ENCODE data around the gene CFAP298. TPM values are rescaled to one million over a fixed set of nuclear protein-coding genes. Genes with fewer than 3 reads are reported as not detected.
"Not testable (repeated sequence)": the region's sequence is repeated elsewhere in the genome, so short reads cannot be mapped to it uniquely, and the experiment has no call there.

Gene CFAP298, protein sequence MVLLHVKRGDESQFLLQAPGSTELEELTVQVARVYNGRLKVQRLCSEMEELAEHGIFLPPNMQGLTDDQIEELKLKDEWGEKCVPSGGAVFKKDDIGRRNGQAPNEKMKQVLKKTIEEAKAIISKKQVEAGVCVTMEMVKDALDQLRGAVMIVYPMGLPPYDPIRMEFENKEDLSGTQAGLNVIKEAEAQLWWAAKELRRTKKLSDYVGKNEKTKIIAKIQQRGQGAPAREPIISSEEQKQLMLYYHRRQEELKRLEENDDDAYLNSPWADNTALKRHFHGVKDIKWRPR
- 10 to 100 TPM; 21.1 to 22.4 TPM for total RNA-seq

DNA sequence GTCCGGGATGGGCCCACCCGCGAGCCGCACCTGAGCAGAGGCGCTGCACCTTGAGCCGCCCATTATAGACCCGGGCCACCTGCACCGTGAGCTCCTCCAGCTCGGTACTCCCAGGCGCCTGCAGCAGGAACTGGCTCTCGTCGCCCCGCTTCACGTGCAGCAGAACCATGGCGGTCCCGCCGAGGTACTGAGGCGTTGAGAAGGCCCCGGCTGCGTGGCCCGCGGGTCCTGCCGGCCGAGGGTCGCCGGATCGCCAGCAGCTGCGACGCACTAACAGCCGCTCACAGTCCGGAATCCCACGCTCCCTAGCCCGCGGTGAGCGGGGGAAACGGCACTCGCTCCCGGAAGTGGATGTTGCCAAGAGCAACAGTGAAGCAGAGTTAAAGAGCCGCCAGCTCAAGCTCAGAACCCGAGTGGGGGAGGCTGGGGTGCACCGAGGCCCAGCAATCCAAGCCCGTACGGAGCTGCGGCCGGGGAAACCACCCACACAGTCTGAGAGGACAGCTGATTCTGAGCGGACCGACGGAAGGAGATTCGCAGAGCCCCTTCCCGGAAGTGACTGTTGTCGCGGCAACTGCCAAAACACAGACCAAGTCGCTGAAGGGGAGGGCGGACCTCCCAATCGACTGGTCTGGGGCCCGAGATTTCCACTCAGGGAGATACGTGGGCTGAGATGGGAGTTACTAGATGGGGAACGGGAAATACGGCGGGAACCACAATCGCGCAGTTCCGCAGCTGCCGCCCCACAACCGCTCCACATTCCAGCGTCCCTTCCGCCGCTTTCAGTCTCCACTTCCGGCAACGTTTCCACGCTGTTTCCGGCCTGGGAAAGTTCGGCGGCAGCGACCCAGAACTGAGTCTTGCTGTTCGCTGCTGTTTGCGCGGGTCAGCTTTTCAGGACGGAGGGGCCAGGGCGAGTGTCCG lies at the start of gene CFAP298:
Gene CFAP298, minus strand, starts transcription at position 303 of the 924 bp plus-strand sequence. Its CDS starts 134 bp downstream, at position 169.
- H3K9me3 Mint-ChIP-seq = no peaks in the 10 kb centered on the region
- peaks cover 1 to 10% of the 10 kb centered on the region in 2 donors for H3K36me3 Mint-ChIP-seq (ENCODE audit: insufficient read depth in 2 of 2)
- H3K4me1 Mint-ChIP-seq (ENCODE audit: low read depth) = peaks cover 13% of the 10 kb centered on the region
- peak within 1 kb of the TSS; percentile 89 for H3K27ac Mint-ChIP-seq
- no peaks in the 10 kb centered on the region for H3K27me3 Mint-ChIP-seq (ENCODE audit: low read depth)
- H3K4me3 Mint-ChIP-seq = peak within 1 kb of the TSS; percentile 94 to 99
- ATAC-seq (replicated peaks in 1 of 2) (peak; percentile 96 to 97), DNase-seq (peak; percentile 88 to 91)

DNA sequence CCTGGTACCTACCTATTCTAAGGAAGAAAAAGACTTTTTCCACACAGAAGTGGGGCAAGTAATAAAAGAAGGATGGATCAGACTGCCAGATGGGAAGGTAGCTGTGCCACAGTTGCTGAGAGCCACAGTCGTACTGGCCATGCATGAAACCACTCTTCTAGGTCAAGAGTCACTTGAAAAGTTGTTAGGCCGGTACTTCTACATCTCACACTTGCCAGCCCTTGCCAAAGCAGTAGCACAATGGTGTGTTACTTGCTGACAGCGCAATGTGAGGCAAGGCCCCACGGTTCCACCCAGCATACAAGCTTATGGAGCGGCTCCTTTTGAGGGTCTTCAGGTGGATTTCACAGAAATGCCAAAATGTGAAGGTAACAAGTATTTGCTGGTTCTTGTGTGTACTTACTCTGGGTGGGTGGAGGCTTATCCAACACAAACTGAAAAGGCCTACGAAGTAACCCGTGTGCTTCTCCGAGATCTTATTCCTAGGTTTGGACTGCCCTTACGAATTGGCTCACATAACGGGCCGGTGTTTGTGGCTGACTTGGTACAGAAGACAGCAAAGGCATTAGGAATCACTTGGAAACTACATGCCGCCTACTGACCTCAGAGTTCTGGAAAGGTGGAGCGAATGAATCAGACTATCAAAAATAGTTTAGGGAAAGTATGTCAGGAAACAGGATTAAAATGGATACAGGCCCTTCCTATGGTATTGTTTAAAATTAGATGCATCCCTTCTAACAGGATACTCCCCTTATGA lies 49.0 kb upstream of the CFAP298 start:
- H3K4me3 Mint-ChIP-seq; H3K27me3 Mint-ChIP-seq (ENCODE audit: low read depth); H3K27ac Mint-ChIP-seq; H3K9me3 Mint-ChIP-seq; ATAC-seq (replicated peaks in 1 of 2); H3K4me1 Mint-ChIP-seq (ENCODE audit: low read depth); DNase-seq: not testable (repeated sequence)
- peaks cover 24 to 27% of the 10 kb centered on the region in 2 donors for H3K36me3 Mint-ChIP-seq (ENCODE audit: insufficient read depth in 2 of 2)

DNA sequence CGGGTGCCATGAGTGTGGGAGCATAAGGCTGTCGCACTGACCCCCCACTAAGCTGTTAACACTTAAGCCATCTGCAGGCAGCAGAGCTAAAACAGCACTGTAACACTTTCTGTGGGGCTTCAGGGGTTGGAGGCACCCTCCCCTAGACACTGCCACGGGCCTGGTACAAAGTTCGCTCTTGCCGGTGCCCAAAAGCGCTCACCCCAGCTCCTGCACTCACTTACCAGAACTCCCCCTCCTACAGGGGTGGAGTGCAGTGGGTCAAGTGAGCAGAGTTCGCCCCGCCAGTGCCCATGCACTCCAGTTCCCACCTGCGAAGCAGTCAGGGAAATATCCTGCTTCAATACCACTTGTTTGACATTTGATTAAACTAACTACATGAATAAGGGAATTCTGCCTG lies 46.3 kb upstream of the CFAP298 start:
- H3K4me1 Mint-ChIP-seq (ENCODE audit: low read depth) = no peaks in the 10 kb centered on the region
- no peaks in the 10 kb centered on the region for H3K27me3 Mint-ChIP-seq (ENCODE audit: low read depth)
- no peak overlapping the region for H3K4me3 Mint-ChIP-seq
- H3K36me3 Mint-ChIP-seq (ENCODE audit: insufficient read depth in 2 of 2) = peaks cover 5 to 8% of the 10 kb centered on the region in 2 donors
- ATAC-seq (replicated peaks in 1 of 2) (no peak), DNase-seq (no peak)
- peak overlapping the region; percentile 68 for H3K27ac Mint-ChIP-seq
- H3K9me3 Mint-ChIP-seq = no peaks in the 10 kb centered on the region

DNA sequence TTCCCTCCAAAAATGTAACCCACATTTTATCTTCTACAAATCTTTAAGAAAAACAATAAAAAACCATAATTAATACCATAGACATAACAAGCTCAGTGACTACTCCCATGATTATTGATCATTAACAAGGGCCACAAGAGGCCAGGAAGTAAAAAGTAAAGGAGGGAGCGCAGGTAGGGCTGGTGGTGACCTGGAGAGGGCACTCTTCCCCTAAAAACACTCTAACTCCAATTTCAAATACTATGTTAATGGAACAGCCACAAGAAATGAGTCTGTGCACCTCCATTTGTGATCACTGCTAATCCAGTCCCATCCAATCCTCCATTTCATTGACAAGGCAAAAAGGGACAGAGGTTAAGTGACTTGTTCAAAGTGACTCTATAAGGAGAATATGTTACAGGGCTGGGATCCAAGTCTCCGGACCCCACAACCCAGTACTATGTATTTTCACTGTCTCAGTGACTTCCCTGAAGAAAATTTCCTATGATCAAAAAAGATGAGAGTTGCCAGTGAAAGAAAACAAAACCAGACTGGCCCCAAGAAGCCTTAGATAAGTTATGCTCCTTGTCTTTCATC lies 41.2 kb upstream of the CFAP298 start:
- H3K27me3 Mint-ChIP-seq (ENCODE audit: low read depth) = no peaks in the 10 kb centered on the region
- H3K4me3 Mint-ChIP-seq = no peak overlapping the region
- ATAC-seq (replicated peaks in 1 of 2) = peak; percentile 53 to 58
- H3K4me1 Mint-ChIP-seq (ENCODE audit: low read depth) = no peaks in the 10 kb centered on the region
- no peaks in the 10 kb centered on the region for H3K9me3 Mint-ChIP-seq
- H3K36me3 Mint-ChIP-seq (ENCODE audit: insufficient read depth in 2 of 2) = peaks cover 0 to 5% of the 10 kb centered on the region in 2 donors
- peak; percentile 5 to 29 for DNase-seq
- H3K27ac Mint-ChIP-seq = peak overlapping the region; percentile 42

DNA sequence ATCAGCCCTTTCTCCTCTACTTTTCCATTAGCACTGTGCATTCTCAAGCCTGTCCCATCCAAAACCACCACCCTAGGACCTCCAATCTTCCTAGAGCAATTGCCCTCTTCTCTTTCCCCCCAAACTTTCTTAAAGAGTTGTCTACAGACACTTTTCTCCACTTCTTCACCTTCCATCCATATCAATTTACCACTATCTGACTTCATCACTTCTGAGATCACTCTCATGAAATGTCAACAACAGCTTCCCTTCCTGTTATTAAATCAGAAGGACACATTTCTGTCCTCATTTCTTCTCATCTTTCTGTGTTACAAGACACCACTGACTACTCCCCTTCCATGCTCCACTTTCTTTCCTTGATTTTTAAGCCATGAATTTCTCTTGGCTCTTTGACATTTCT lies 36.0 kb upstream of the CFAP298 start:
- H3K4me1 Mint-ChIP-seq (ENCODE audit: low read depth) = no peaks in the 10 kb centered on the region
- no peaks in the 10 kb centered on the region for H3K27me3 Mint-ChIP-seq (ENCODE audit: low read depth)
- DNase-seq (no peak), ATAC-seq (replicated peaks in 1 of 2) (no peak)
- no peaks in the 10 kb centered on the region for H3K9me3 Mint-ChIP-seq
- H3K27ac Mint-ChIP-seq = no peak overlapping the region
- H3K36me3 Mint-ChIP-seq (ENCODE audit: insufficient read depth in 2 of 2) = peaks cover 0 to 3% of the 10 kb centered on the region in 2 donors
- no peak overlapping the region for H3K4me3 Mint-ChIP-seq

DNA sequence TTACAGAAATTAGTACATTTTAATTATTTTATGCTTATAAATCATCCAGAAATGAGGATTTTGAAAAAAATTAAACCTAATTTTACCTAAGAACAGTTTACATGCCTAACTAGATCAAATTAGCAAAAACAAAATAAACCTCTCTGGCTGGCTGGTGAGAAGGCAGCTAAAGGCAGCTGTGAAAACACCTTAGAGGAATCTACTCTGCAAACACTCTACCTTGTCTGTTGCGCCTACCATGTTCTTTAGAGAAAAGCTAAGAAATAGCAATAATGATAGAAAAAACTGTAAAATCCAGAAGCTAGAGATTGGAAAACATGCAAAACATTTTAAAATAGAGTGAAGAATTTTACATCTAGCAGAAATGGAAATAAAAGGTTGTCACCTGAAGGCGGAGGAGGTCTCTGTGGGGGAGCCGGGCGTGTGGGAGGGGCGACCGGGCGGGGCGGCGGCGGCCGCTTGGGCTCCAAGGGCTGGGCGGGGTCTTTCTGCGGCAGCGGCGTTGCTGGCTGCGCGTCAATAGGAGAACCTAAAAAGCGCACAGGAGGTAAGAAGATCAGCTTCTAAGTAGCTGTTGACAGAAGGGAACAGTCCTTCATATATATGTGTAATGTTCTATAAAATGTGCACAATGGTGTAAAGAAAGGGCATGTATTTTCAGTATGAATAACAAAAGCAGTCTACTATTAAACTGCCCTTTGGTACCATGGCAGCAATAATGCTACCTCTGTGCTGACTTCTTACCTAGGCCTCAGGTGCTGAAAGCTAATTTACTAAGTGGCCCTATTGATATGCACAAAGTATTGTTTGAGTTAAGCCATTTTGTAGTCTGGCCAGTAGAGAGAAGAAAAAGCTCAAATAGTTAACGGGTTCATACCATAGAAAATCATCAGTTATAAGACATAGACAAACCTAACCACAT lies 33.3 kb upstream of the CFAP298 start:
- peaks cover 0 to 6% of the 10 kb centered on the region in 2 donors for H3K36me3 Mint-ChIP-seq (ENCODE audit: insufficient read depth in 2 of 2)
- H3K9me3 Mint-ChIP-seq = no peaks in the 10 kb centered on the region
- no peaks in the 10 kb centered on the region for H3K4me1 Mint-ChIP-seq (ENCODE audit: low read depth)
- H3K27ac Mint-ChIP-seq = no peak overlapping the region
- H3K4me3 Mint-ChIP-seq = no peak overlapping the region
- no peaks in the 10 kb centered on the region for H3K27me3 Mint-ChIP-seq (ENCODE audit: low read depth)
- no peak for DNase-seq
- ATAC-seq (replicated peaks in 1 of 2) = no peak

DNA sequence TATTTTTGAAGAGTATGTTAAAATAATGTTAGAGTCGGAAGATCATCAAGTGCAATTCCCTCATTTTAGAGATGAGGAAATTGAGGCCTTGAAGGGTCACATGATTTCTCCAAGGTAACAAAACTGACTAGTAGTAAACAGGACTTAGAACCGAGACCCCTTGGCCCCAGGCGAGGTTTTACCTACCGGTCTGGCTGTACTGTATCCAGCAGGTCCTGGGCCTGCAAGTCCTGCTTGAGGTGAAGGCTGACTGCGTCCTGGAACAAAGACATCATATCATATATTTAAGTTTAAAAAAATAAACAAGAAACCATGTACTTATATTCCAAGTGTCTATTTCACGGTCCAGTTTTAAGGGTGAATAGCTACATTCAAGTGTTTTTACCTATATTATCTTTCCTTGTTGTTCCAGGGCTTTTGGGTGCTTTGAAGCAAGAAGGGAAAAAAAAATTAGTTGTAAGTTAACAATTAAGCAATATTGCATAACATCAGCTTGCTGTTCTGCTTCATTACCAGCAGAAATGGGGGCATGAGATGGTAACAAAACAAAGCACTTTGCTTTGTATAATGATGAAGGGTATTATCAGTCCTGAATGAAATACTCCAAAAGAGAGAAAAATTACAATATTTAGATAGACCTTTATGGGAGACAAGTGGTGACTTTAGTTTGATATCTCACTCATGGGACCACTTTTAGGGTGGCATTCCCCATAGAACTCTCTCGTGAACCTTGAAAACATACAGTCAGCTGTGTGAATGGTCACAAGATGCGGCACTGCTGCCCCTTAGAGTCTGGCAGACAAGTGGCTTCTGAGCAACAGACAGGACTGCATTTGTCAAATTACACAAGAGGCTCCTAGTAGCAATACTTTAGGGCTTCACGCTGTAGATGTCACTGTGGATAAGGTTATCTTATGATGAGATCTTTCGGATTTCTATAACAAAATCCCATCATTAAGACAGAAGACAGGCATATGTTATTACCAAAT lies 29.8 kb upstream of the CFAP298 start:
- no peak for ATAC-seq (replicated peaks in 1 of 2)
- Mint-ChIP-seq H3K27me3 (ENCODE audit: low read depth) (no peaks in the 10 kb centered on the region), H3K9me3 (no peaks in the 10 kb centered on the region), H3K36me3 (ENCODE audit: insufficient read depth in 2 of 2) (peaks cover 0 to 12% of the 10 kb centered on the region in 2 donors), H3K4me3 (no peak overlapping the region), H3K4me1 (ENCODE audit: low read depth) (no peaks in the 10 kb centered on the region), H3K27ac (no peak overlapping the region)
- DNase-seq = no peak

DNA sequence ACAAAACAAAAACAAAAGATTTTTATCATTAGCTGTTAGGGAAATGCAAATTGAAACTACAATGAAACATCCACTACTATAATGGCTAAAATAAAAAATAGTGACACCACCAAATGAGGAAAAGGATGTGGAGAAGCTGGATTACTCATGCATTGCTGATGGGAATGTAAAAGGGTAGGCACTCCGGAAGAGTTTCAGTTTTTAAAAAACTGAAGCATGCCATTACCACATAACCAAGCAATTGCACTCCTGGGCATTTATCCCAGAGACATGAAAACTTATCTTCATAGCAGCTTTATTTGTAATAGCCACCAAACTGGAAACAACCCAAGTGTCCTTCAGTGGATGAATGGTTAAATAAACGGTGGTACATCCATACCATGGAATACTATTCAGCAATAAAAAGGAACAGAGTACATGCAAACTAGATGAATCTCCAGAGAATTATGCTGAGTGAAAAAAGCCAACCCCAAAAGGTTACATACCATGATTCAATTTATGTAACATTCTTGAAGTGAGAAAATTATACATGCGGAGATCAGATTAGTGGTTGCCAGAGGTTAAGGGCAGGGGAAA lies 14.5 kb upstream of the CFAP298 start:
- no peak overlapping the region for H3K27ac Mint-ChIP-seq
- H3K9me3 Mint-ChIP-seq = no peaks in the 10 kb centered on the region
- peaks cover 5% of the 10 kb centered on the region for H3K4me1 Mint-ChIP-seq (ENCODE audit: low read depth)
- H3K4me3 Mint-ChIP-seq = no peak overlapping the region
- peaks cover 9% of the 10 kb centered on the region for H3K27me3 Mint-ChIP-seq (ENCODE audit: low read depth)
- H3K36me3 Mint-ChIP-seq (ENCODE audit: insufficient read depth in 2 of 2) = peaks cover 2% of the 10 kb centered on the region in 2 donors
- DNase-seq = no peak
- no peak for ATAC-seq (replicated peaks in 1 of 2)

DNA sequence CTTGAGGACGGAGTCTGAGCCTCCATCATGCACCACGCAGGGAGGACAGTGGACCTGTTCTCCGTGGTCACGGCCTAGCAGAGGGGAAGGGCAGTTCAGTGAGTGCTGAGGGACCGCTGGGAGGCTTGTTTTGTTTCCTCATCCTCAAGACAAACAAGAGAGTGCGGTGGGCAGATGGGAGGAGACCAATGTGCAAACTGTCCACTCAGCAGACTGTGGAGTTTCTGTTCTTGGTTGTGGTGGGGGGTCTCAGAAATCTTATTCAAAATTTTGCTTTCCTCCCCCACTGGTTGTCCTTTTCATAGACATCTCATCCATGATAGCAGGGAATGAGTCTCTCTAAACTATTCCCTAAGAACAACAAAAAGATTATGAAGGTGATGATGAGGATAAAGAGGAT lies 6.0 kb upstream of the CFAP298 start:
- not testable (repeated sequence) for ATAC-seq (replicated peaks in 1 of 2)

DNA sequence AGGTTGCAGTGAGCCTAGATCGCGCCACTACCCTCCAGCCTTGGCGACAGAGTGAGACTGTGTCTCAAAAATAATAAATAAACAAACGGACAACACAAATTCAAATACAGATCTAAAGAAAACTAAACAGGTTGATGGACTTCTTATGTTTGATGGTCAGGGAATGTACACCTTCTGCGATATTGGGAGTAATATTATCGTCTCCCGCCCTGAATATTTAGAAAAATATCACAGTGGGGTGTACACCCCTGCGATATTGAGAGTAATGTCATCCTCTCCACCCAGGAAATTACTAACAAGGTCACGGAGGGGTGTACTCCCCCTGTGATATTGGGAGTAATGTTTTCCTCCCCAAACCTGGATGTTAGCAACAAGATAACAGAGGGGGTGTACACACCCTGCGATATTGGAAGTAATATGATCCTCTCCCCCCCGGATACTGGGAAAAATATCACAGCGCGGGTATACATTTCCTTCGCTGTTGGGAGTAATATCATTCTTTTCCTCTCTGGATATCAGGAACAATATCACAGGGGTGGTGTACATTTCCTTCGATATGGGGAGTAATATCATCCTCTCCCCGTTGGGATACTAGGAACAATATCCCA lies 1.4 kb upstream of the CFAP298 start:
- H3K4me1 Mint-ChIP-seq (ENCODE audit: low read depth) = peaks cover 13% of the 10 kb centered on the region
- H3K4me3 Mint-ChIP-seq = peak overlapping the region; percentile 94 to 99
- DNase-seq (no peak), ATAC-seq (replicated peaks in 1 of 2) (no peak)
- H3K27ac Mint-ChIP-seq = no peak overlapping the region
- H3K27me3 Mint-ChIP-seq (ENCODE audit: low read depth) = no peaks in the 10 kb centered on the region
- peaks cover 1 to 8% of the 10 kb centered on the region in 2 donors for H3K36me3 Mint-ChIP-seq (ENCODE audit: insufficient read depth in 2 of 2)
- no peaks in the 10 kb centered on the region for H3K9me3 Mint-ChIP-seq

More for the DNA sequence above, 6.0 kb upstream of the CFAP298 start:
- H3K27me3 Mint-ChIP-seq (ENCODE audit: low read depth) = peaks cover 12% of the 10 kb centered on the region
- not testable (repeated sequence) for H3K27ac Mint-ChIP-seq; H3K9me3 Mint-ChIP-seq; DNase-seq; H3K4me3 Mint-ChIP-seq; H3K36me3 Mint-ChIP-seq (ENCODE audit: insufficient read depth in 2 of 2); H3K4me1 Mint-ChIP-seq (ENCODE audit: low read depth)
